Cardiac muscle cell (in vitro differentiated cells and primary cell): Measurements from ENCODE around the gene ADAM12. TPM values are rescaled to one million over a fixed set of nuclear protein-coding genes. Genes with fewer than 3 reads are reported as not detected.

ENCODE experiments used
- DNase-seq, 2 donors: peaks; one replicate each; pipeline versions ENCODE4 v3.0.0 to v3.0.0-alpha.2; 2010 to 2017; ENCODE audit warnings: low read depth in 1 of 2, low spot score in 1 of 2
- H3K27ac ChIP-seq: fragments of 200-600 bp; sonication (generic); 2 replicates; pipeline ENCODE4 v1.5.1; 2016
- H3K27me3 ChIP-seq: fragments of 200-600 bp; sonication (generic); 2 replicates; pipeline ENCODE4 v1.6.0; 2016; ENCODE audit warnings: control low read depth
- H3K36me3 ChIP-seq: fragments of 200-600 bp; sonication (generic); 2 replicates; pipeline ENCODE4 v1.5.1; 2016; ENCODE audit warnings: control low read depth
- H3K4me1 ChIP-seq: fragments of 200-600 bp; sonication (generic); 2 replicates; pipeline ENCODE4 v1.8.1; 2017; ENCODE audit warnings: low read depth, mild to moderate bottlenecking, mixed run types
- H3K4me3 ChIP-seq: fragments of 200-600 bp; sonication (generic); 2 replicates; pipeline ENCODE4 v1.5.1; 2016; ENCODE audit warnings: mild to moderate bottlenecking
- H3K9me3 ChIP-seq: fragments of 200-600 bp; sonication (generic); 2 replicates; pipeline ENCODE4 v1.5.1; 2017; ENCODE audit warnings: low read depth, mild to moderate bottlenecking, control low read depth
- CTCF ChIP-seq: IDR thresholded peaks from 2 replicates; pipeline ENCODE4 v1.5.1; 2012; ENCODE audit warnings: low read depth, mild to moderate bottlenecking, low read length
- polyA plus RNA-seq: library from polyadenylated mRNA; unstranded; fragments of >200 nt; fragmentation: Nextera tagmentation; extraction: Ambion mirVana; gene quantifications from 2 replicates; pipeline ENCODE4 v1.2.1, GENCODE V29; 2016
- total RNA-seq: library from RNA; depleted of rRNA; stranded (reverse); fragments of >200 nt; gene quantifications from 2 replicates; pipeline ENCODE4 v1.2.3, GENCODE V29; 2016

Gene ADAM12
- total and polyA plus RNA-seq, 2 experiments from 2014 or later = 0.18 to 1.1 TPM

- no peak for TF ChIP-seq CTCF
- H3K27me3 ChIP-seq = no peaks in the 10 kb centered on the region
- H3K27ac ChIP-seq = no peak overlapping the region
- no peak for DNase-seq
- no peaks in the 10 kb centered on the region for H3K36me3 ChIP-seq
- no peak overlapping the region for H3K4me3 ChIP-seq
- peaks cover 8% of the 10 kb centered on the region for H3K4me1 ChIP-seq
- no peaks in the 10 kb centered on the region for H3K9me3 ChIP-seq
These were observed 227.7 kb downstream of the ADAM12 start for GRCh38 chr10:126160571-126160970.

GRCh38 chr10:126158133-126158892 lies 230.0 kb downstream of the ADAM12 start:
- no peaks in the 10 kb centered on the region for H3K36me3 ChIP-seq
- H3K4me1 ChIP-seq = peaks cover 24% of the 10 kb centered on the region
- H3K4me3 ChIP-seq = no peak overlapping the region
- no peak overlapping the region for H3K27ac ChIP-seq
- no peaks in the 10 kb centered on the region for H3K27me3 ChIP-seq
- DNase-seq = no peak
- TF ChIP-seq CTCF = no peak
- no peaks in the 10 kb centered on the region for H3K9me3 ChIP-seq

- no peak for TF ChIP-seq CTCF
- H3K27ac ChIP-seq = no peak overlapping the region
- no peak for DNase-seq
- H3K36me3 ChIP-seq = no peaks in the 10 kb centered on the region
- no peaks in the 10 kb centered on the region for H3K27me3 ChIP-seq
- no peak overlapping the region for H3K4me3 ChIP-seq
- no peaks in the 10 kb centered on the region for H3K9me3 ChIP-seq
- peaks cover 25% of the 10 kb centered on the region for H3K4me1 ChIP-seq
These were observed 231.1 kb downstream of the ADAM12 start for GRCh38 chr10:126157189-126157588.

- H3K9me3 ChIP-seq = no peaks in the 10 kb centered on the region
- no peak overlapping the region for H3K4me3 ChIP-seq
- peaks cover 25% of the 10 kb centered on the region for H3K4me1 ChIP-seq
- no peak overlapping the region for H3K27ac ChIP-seq
- DNase-seq = no peak
- H3K36me3 ChIP-seq = no peaks in the 10 kb centered on the region
- no peak for TF ChIP-seq CTCF
- H3K27me3 ChIP-seq = no peaks in the 10 kb centered on the region
These were observed 231.8 kb downstream of the ADAM12 start for GRCh38 chr10:126156503-126156902.

- H3K27ac ChIP-seq = no peak overlapping the region
- peaks cover 25% of the 10 kb centered on the region for H3K4me1 ChIP-seq
- H3K36me3 ChIP-seq = no peaks in the 10 kb centered on the region
- H3K9me3 ChIP-seq = peaks cover 3% of the 10 kb centered on the region
- no peak overlapping the region for H3K4me3 ChIP-seq
- no peak for DNase-seq
- no peaks in the 10 kb centered on the region for H3K27me3 ChIP-seq
- TF ChIP-seq CTCF = no peak
These were observed 232.3 kb downstream of the ADAM12 start for GRCh38 chr10:126156012-126156411.
